RWPE1 (cell line): ENCODE results near the gene COX5A.
A peak's percentile ranks its signal among the peaks of the same experiment; 100 is the strongest.

Experiments used
- CTCF ChIA-PET: fragments of 350-600 bp; sonication (Branson Sonifier 250); formaldehyde crosslinking; extraction: SDS; loops from one replicate; lab custom pipeline; 2021; lab: Yijun Ruan, JAX
- POLR2A ChIA-PET: fragments of 400-600 bp; formaldehyde crosslinking; extraction: SDS; loops from one replicate; lab custom pipeline; 2020; ENCODE audit warnings: antibody characterized with exemption; ENCODE audit not compliant: low non-redundant PET; lab: Yijun Ruan, JAX
- DNase-seq: peaks from one replicate; pipeline ENCODE4 v3.0.0; 2012; ENCODE audit warnings: low spot score
- H3K27ac ChIP-seq: fragments of 450-650 bp; 2 replicates; pipeline ENCODE4 v1.5.1; 2017
- TF ChIP-seq, protein P1 (sequence below): fragments of 450-650 bp; conservative IDR thresholded peaks from 2 replicates; pipeline ENCODE4 v1.5.1; 2017; ENCODE audit warnings: low read depth, mild to moderate bottlenecking

COX5A gene

GRCh38 chr15:74957476-74958035 is 19.7 kb upstream of the COX5A start:
- H3K27ac ChIP-seq: peak overlapping the region; percentile 93
- CTCF ChIA-PET: interaction anchor here (0.5 to 1.4 kb wide), 4 partner anchors 13 to 780 kb away, joined by 3 to 13 read pairs (median 4); no protein-coding TSS in a partner anchor

GRCh38 chr15:74956648-74957475 is 19.0 kb upstream of the COX5A start, which contains the start of gene RPP25:
TSS of gene RPP25 (minus strand) at chr15:74956772. CDS start at chr15:74956583, 189 bp downstream.
- CTCF ChIA-PET: interaction anchor here (0.5 to 1.4 kb wide), 5 partner anchors 14 to 247 kb away, joined by 3 to 13 read pairs (median 3); no protein-coding TSS in a partner anchor
- POLR2A ChIA-PET: interaction anchor here (0.5 to 1.2 kb wide), 6 partner anchors 11 to 146 kb away, joined by 3 to 4 read pairs (median 3); partner anchors contain the start of gene COX5A
- peak; percentile 87 for DNase-seq
- peak within 1 kb of the TSS; percentile 93 for H3K27ac ChIP-seq
- TF ChIP-seq, protein P1, sequence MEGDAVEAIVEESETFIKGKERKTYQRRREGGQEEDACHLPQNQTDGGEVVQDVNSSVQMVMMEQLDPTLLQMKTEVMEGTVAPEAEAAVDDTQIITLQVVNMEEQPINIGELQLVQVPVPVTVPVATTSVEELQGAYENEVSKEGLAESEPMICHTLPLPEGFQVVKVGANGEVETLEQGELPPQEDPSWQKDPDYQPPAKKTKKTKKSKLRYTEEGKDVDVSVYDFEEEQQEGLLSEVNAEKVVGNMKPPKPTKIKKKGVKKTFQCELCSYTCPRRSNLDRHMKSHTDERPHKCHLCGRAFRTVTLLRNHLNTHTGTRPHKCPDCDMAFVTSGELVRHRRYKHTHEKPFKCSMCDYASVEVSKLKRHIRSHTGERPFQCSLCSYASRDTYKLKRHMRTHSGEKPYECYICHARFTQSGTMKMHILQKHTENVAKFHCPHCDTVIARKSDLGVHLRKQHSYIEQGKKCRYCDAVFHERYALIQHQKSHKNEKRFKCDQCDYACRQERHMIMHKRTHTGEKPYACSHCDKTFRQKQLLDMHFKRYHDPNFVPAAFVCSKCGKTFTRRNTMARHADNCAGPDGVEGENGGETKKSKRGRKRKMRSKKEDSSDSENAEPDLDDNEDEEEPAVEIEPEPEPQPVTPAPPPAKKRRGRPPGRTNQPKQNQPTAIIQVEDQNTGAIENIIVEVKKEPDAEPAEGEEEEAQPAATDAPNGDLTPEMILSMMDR: no peak

More at GRCh38 chr15:74957476-74958035, 19.7 kb upstream of the COX5A start:
- DNase-seq: no peak
- TF ChIP-seq, protein P1: no peak
- POLR2A ChIA-PET: interaction anchor here (0.5 to 1.2 kb wide), 2 partner anchors 10 to 1043 kb away, joined by 4 read pairs; no protein-coding TSS in a partner anchor

DNA sequence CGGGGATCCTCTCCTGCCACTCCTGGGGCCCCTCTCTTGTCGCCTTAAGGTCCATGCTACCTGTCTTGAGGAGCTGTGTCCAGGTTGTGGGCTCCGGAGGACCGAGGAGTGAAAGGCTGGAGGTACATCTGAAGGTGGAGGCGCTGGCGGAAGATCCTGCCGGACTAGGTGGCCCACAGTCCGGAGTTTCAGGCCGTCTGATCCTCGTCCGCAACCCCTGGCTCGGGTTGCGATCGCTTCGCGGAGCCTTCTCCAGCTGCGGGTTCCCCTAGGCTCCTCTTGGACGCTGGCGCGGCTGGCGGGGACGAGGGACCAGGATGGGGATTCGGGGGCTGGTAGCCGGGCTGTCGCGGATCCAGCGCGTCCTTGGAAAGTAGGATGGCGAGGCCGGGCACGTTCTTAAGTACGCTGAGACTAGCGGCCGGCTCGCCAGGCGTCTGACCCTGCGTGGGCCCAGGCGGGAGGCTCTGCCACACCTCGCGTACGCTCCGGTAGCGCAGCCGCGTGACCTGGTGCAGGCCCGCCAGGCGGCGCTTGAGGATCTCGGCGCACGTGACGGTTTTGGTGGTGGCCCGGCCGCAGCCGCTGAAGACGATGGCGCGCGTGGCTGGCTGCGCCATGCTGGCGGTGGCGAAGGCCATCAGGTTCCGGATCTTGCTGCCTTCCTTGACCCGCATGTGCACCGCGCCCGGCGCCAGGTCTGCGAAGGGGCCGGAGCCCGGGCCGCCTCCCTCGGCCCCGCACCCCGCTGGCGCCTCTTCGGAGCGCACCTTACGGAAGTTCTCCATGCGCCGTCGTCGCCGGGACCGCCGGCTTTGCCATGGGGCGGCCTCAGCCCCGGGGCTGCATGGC is 18.1 kb upstream of the COX5A start:
- TF ChIP-seq, protein P1: peak; percentile 69
- ChIA-PET POLR2A (interaction anchor here (0.9 to 1.2 kb wide), 3 partner anchors 11 to 145 kb away, joined by 3 to 4 read pairs (median 3); no protein-coding TSS in a partner anchor), CTCF (interaction anchor here (0.6 to 1.4 kb wide), 3 partner anchors 15 to 139 kb away, joined by 3 to 5 read pairs (median 3); no protein-coding TSS in a partner anchor)
- H3K27ac ChIP-seq: peak overlapping the region; percentile 93
- DNase-seq: peak; percentile 59

DNA sequence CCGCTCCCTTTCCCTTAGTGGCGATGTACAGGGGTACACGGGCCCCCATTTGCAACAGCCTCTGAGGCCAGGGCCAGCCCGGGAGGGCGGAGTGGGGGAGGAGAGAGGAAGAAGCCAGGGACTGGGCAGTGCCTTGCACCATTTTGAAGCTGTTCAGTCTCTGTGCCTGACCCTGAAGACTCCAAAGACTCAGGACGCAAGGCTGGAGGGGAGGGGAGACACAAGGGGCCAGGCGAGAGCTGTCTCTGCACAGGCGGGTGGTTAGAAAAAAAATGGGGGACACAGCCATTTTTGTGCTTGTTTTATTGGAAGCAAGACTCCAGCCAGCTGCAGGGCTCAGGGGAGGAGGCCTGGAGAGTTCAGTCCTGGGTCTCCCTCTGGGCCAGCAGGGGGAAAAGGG is 17.1 kb upstream of the COX5A start:
- DNase-seq: no peak
- ChIA-PET CTCF (interaction anchor here (0.8 to 1.0 kb wide), 2 partner anchors 184 to 247 kb away, joined by 3 read pairs; partner anchors contain the start of gene C15orf39), POLR2A (no interaction called here)
- TF ChIP-seq, protein P1: no peak
- H3K27ac ChIP-seq: peak overlapping the region; percentile 93

DNA sequence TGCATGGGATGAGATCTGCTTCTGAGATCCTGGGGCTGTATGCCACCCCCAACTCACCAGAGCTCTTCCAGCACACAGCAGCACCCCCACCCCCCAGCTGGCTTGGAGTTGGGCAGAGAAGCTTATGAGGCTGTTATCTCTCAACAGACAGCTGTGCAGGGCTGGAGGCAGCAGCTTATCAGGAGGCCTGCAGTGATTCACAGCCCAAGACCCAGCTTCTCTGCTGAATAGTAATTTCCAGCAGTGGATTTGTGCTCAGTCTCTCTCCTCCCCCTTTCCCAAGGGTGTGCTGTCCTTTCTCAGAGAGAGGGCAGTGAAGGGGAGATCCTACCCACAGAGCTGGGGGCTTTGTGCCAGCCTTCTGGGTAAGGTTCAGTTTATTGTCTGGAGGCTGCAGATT is 16.6 kb upstream of the COX5A start:
- TF ChIP-seq, protein P1: no peak
- ChIA-PET POLR2A (interaction anchor here (0.7 to 0.9 kb wide), 2 partner anchors 20 to 69 kb away, joined by 3 to 5 read pairs; partner anchors contain the start of gene PPCDC), CTCF (interaction anchor here (0.8 to 1.0 kb wide), 3 partner anchors 75 to 247 kb away, joined by 3 to 4 read pairs (median 3); partner anchors contain the start of gene C15orf39)
- no peak for DNase-seq
- peak overlapping the region; percentile 93 for H3K27ac ChIP-seq
